GM19035 (cell line): ENCODE measurements around the gene CNTN1.
"Not testable (repeated sequence)": the region's sequence is repeated elsewhere in the genome, so short reads cannot be mapped to it uniquely, and the experiment has no call there.

ENCODE experiments used
- ATAC-seq: cut with Tn5 transposase; IDR thresholded peaks from one replicate; pipeline ENCODE4 v1.9.1; 2021; ENCODE audit not compliant: unreplicated experiment

The CNTN1 gene

DNA sequence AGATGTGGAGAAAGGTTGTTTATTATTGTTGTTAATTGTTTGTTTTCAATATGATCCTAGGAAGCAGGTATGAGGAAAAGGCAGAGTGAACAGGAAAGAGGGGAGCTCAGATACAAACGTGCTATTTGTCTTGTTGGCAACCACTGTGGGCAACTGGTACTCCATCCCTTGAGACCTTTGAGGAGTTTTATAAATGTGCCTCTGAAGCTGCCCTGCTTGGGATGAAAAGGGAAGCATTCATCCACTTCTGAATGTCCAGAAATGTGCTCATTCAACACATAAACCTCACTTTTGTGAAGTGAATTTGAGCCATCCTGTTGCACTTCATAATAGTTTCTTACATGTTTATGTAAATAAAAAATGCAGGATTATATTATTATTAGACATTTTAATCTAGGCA lies 331.6 kb downstream of the CNTN1 start:
- no peak for ATAC-seq

DNA sequence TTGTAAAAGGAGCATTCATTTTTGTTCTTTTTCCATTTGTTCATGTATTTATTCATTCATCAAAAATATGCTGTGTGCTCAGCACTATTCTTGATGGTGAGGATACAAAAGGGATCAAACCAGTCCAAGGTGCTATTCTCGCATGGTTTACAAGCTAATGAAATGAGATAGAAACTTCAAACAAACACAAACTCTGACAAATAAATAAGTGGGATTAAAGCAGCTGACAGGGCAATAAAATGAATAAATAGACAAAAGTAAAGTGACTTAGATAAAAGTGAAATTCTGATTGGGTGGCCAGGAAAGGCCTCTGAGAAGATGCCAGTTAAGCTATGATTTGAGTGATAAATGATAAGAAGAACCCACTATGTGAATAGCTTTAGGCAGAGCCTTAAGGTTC lies 333.9 kb downstream of the CNTN1 start:
- ATAC-seq: no peak

DNA sequence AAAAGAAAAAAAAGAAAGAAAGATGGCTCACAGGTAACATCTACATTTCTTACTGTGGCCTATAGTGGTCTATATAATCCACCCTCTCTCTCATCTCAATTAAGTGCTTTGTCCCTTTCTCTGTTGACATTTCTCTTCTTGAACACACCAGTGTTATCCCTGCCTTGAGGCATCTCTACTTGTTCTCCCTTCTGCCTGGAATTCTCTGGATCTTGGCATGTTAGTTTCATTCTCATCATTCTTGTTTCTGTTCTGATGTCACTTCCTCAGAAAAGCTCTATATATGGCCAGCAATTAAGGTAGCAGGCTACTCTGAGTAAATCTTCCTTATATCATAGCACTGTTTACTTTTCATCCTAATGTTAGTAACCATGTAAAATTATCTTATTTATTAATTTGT lies 340.1 kb downstream of the CNTN1 start:
- ATAC-seq: no peak

DNA sequence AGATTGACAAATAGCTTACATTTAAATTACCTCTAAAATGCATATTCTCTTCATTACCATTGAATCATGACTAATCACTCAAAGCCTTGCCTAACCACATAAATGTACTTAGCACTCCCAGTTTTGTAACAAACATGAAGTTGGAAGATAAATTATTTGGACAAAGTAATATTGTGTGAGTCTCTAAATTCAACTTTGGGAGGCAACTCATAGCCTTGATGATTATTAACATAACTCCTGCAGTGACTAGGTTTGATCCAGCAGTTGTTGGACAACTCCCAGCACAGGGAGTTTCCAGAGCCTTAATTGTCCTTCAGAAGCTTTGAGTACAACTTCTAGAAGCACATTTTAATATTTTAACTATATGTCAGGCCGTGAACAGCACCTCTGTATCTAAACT lies 342.4 kb downstream of the CNTN1 start:
- no peak for ATAC-seq

DNA sequence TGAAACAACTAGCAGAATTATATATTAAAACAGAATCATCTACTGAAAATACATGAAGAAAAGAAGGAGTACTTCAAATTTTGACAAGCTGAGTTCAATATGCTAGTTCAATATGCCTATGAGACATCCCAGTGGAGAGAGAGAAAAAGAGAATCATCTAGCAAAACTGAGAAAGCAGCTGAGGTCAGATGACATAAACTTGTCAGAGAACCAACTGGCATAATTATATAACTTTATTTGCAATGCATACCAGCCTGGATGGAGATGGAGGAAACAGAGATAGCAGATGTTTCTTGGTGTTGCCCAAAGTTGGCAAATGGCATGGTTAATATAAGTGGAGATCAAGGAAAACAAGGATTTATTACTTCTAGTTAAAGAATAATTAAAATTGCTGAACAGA lies 347.2 kb downstream of the CNTN1 start:
- no peak for ATAC-seq

DNA sequence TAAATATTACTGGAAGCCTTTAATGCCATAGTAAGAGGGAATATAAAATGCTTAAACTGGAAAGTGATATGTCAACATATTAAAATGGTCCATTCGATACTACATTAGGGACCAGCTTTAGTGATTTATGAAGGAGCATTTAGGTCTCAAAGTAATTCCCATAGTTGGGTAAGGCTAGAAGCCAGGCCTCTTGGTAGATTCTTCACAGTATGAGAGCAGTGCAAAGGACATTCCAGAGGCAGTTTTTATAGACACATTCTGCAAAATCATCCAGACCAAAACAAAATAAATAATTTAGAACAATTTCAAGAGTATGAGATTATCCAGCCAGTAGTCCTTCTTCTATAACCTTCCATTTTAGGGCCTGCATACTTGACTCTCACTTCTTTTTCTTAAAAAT lies 353.3 kb downstream of the CNTN1 start:
- ATAC-seq: no peak

DNA sequence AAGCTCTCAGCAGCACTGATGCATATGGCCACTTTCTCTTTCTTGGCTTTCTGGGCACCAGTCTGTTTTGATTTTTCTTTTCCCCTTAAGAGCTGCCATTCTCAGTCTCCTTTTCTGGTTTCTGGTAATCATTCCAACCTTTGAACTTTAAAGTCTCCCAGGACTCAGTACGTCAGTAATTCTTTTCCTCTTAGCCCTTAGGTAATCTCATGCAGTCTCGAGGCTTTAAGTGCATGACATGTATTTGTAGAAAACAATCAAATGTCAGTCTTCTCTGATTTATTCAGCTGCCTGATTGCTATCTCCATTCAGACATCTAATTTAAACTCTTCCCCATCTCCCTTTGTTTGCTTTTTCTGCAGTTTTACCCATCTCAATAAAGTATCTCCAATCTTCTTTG lies 356.8 kb downstream of the CNTN1 start:
- ATAC-seq: no peak

DNA sequence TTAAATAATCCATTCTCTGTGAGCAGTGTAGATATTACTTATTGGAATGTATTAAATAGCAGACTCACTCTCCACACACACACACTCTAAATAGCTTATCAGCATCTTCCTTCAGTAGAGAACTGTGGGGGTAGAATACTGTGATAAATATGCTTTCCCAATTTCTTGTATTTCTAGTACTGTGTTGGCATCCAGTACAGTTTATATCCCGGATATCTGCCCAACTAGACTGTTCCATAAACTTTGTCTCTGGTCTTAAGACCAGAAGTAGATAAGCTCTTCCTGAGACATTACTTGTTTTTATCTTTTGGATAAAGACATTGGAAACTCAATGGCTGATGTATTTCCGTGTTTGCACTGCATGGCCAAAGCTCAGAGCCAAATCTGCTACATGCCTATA lies 359.7 kb downstream of the CNTN1 start:
- no peak for ATAC-seq

DNA sequence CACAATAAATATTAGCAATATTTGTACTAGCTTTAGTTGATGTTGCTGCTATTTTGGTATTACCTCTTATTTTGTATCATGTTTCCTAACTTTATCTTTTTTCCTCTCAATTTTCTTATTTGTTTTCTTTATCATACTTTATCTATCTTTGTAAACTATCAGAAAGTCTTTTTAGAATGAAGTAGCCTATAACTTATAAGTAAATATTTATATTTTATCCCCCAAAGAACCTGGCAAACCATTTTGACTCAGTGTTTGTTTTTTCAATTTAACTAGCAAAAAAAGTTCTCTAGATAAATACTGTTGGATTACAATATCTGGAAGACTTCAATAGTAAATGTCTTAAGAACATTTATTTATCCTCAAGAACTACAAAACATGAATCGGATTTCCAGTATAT lies 360.2 kb downstream of the CNTN1 start:
- no peak for ATAC-seq

DNA sequence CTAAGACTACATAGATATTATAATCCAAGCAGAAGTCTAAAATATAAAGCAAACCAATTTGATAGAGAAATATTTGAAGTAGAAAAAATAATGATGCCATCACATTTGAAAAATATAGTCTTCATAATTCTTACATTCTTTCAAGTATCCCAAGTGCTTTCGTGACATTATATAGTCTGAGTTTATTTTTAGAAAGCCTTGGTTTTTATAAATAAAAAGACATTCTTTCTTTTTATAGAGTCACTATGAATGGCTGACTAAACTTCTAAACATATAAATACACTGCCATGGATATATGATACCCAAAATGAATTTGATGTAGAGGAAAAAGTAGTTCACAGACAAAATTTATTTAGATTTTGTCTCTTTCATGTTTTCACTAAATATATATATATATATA lies 360.8 kb downstream of the CNTN1 start:
- ATAC-seq: no peak

DNA sequence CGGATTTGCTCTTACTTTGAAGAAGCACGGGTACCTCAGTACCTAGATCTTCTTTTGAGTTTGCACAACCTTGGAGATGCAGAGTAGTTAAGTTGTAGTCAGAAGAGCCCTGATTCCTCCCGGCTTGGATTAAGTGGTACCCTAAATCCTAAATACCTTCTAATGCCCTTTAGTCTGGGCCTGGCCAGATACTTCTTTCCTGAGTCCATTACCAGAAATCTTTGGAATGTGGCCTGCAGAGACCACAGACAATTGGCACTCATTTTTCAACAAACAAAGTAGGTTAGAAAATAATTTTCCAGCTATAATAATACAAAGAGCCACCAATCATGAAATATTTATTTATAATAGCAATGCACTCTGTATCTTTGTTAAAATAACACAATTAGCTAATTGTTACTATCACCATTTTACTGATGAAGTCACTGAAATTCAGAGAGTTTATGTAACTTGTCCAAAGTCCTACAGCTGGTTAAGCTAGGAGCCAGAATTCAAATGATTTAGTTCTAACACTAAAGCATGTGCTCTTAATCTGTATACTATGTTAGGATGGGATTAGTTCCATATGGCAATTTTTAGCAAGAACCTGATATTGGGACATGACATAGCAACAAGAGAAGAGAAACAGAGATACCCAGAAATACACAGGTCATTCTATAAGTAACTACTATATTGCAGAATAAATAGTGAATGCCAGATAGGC lies 363.8 kb downstream of the CNTN1 start:
- ATAC-seq: no peak

DNA sequence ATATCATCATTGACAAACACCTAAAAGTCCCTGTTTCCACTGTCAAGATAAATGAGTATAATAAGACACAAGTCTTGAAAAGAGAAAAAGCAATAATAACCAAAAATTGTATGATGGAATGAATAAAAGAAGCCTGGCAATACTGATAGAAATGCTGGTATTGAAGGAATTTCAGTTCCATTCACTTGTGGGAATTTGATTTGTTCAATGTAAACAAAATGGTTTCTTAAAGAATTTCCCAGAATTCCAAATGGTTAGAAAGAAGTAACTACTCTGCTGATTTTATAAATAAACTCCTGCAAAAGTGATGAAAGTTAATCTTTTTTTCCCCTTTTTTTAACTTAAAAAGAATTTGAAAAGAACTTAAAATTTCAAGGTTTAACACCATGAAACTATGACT lies 366.0 kb downstream of the CNTN1 start:
- no peak for ATAC-seq

DNA sequence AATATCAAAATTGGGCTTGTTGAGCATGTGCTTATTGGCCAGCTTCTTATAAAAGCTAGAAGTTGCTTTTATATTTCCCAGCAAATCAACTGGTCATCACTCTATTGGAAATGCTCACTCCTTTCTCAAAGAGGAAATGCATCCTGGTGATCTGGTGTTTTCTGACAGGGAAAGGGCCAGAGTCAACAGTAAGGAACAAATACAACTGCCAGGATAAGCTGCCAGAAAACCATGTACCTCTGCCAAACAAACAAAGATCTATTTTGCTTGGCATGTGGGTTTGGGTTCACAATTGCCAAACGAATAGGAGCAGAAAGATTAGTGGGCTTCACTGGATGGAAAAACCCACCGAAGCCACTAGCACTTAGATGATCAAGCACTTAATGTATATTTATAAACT lies 369.0 kb downstream of the CNTN1 start:
- no peak for ATAC-seq

DNA sequence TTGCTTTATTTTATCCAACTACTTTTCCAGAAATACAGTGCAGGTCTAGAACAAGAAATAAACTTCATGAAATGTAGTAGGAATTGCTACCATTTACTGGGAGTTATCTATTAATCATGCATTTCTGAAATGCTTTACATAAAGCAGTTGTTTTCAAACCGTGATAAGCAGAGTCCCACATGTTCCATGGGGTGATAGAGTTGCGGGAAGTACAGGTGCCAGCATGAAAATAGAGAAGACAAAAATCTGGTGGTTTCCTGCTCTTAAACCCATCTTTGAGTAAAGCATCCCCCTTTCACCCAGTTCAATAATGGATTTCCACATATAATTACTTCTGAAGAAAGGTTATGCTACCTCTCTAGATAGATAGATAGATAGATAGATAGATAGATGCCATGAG lies 372.2 kb downstream of the CNTN1 start:
- no peak for ATAC-seq

DNA sequence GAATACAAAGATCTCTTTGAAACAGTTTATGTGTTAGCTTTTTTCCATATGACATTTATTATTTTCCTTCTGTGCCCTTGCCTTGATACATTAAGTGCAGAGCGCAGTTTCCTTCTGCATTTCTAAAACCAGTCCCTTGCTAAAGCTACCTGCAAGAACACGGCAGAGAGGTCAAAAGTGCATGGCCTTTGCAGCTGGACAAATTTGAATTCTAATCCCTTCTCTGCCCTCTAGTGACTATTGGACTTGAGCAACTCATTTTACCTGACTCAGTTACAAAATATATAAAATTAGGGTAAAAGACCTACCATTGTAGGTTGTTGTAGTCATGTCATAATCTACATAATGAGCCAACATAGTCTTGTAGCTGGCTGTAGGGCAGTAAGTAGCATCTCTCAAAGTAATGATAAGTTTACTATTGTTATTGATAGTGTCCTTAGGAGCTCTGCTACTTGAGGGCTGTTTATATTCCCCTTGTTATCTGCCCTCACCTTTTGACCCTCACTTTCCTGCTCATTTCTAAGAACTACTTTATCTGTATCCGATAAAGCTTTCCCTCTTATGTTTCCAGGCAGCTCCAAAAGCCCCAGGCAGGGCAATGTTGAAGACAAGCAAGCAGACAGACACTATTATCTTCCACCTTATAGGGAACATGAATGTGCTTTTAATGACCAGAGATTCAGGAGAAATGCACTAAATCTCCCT lies 375.9 kb downstream of the CNTN1 start:
- ATAC-seq: no peak

DNA sequence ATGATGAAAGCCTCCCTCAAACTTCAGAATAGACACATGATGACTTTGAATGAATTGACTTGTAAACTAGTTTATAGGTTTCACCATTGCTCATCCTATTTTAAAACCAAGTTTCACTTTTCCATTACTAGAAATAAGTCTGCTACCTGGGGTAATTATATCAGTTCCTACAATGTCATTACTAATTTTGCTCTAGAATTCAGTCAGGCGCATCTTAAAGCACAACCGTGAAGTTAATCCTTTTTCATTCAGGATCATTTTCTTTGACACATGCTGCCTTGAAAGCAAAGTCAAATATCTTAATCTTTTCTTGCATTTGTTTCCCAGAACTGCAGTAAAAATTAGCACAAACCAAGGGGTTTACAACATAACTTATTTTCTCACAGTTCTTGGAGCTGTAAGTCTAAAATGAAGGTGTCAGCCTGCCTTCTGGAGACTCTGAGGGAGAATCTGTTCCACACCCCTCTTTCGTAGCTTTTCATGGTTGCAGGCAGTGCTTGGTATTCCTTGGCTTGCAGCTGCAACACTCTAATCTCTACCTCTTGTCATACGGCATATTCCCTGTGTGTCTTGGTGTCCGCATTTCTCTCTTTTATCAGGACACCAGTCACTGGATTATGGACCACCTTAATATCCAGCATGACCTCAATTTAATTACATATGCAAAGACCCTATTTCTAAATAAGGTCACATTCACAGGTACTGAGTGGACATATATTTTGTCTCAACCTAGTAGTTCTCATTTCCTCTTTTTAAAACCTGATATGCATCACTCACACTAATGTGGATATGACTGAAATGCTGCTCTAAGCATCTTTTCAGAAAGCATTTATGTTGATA lies 381.6 kb downstream of the CNTN1 start:
- no peak for ATAC-seq

DNA sequence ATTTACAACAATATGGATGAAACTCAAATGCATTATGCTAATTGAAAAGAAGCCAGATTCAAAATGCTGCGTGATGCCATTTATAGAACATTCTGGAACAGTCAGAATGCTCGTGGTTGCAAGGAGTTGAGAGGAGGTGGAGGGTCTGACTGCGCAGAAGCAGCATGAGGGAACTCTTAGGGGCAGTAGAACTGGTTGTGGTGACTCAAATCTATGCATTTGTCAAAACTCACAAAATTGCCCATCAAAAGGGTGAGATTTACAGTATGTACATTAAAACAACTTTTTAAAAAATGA lies 382.2 kb downstream of the CNTN1 start:
- no peak for ATAC-seq

DNA sequence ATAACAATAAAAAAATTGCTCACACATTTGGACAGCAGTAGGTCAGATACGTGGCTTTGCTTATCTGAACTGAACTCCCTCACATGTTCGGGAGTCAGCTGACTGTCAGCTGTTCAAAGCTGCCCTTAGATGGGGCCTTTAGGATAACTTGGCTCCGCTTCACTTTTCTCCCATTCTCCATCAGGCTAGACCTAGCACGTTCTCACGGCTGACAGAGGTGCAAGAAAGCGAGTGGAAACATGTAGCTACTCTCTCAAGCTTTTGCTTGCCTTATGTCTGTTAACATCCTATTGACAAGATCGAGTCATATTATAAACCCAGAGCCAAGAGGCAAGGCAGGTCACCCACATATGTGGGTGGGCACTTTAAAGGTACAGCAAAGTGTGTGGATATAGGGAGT lies 383.9 kb downstream of the CNTN1 start:
- no peak for ATAC-seq

DNA sequence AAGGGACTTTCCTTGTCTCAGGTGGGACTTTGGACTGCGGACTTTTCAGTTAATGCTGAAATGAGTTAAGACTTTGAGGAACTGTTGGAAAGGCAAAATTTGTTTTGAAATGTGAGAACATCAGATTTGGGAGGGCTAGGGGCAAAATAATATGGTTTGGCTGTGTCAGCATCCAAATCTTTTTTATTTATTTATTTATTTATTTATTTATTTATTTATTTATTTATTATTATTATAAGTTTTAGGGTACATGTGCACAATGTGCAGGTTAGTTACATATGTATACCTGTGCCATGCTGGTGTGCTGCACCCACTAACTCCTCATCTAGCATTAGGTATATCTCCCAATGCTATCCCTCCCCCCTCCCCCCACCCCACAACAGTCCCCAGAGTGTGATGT lies 389.0 kb downstream of the CNTN1 start:
- ATAC-seq: not testable (repeated sequence)

DNA sequence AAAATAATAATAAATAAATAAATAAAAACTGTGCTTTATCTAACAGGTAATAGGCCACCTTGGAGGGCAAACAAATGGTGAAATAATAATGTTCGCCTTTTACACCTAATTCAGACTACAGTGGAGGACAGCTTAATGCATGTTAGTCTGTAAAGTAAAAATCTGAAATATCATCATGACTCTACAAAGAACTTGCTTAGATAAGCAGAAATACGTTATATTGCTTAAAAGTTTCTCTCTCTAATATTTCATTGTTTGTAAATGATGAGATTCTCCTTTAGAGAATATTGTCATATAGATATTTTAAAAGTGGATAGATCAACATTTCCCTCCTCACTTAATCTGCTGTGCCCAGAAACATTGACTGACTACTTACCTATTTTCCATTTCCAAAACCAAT lies 397.2 kb downstream of the CNTN1 start:
- no peak for ATAC-seq

DNA sequence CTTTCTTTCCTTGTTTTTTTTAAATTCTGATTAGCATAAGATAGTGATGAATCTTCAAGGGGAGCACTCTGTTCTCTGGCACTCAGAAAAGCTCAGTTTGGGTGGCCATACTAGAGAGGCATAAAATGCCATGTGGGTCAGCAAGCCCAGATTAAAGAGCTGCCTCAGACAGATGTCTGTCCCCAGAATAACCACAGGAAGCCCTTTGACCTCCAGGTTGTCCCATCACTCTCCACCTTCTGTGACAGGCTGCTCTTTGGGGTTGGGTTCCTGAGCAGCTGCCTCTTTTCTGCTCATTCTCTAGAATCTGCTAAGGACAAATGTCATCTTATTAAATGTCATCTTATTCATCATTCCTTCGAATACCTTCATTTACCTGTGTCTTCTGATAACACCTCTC lies 399.9 kb downstream of the CNTN1 start:
- ATAC-seq: no peak

DNA sequence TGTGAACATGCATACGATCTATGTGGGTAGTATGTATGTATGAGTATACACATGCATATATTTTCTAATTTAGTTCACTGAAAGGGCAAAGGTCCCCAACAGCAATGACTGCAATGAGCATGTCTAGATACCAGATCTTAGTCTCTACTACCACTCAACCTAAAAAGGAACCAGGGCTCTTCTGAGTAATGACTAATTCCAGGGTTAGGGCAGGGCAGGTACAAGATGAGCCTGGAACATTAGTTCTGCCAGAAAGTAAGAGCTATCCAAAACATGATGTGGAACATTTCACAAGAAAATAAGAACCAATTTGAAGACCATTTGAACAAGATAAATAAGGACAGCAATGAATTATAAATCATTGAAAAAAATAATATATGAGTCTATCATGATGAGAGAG lies 404.6 kb downstream of the CNTN1 start:
- ATAC-seq: no peak
